Esophagus (tissue), 2 donors: Measurements from ENCODE around the gene WFDC8. TPM values are rescaled to one million over a fixed set of nuclear protein-coding genes. Genes with fewer than 3 reads are reported as not detected.

Experiments used
- H3K27ac ChIP-seq, 2 donors: one replicate each; pipeline ENCODE4 v1.5.1; 2013; ENCODE audit warnings: low read depth in 2 of 2, mild to moderate bottlenecking in 2 of 2, inconsistent platforms in 1 of 2, low read length in 1 of 2, moderate library complexity in 1 of 2
- H3K27me3 ChIP-seq, 2 donors: one replicate each; pipeline ENCODE4 v1.6.1; 2013; ENCODE audit warnings: low read length in 2 of 2, control low read depth in 1 of 2, mild to moderate bottlenecking in 1 of 2; ENCODE audit not compliant: insufficient read depth in 2 of 2, control insufficient read depth in 1 of 2
- H3K36me3 ChIP-seq, 2 donors: one replicate each; pipeline ENCODE4 v1.6.1; 2013; ENCODE audit warnings: low read length in 1 of 2; ENCODE audit not compliant: control insufficient read depth in 2 of 2, insufficient read depth in 2 of 2
- H3K4me1 ChIP-seq, 2 donors: one replicate each; pipeline ENCODE4 v1.6.1; 2013; ENCODE audit warnings: low read length in 1 of 2; ENCODE audit not compliant: control insufficient read depth in 2 of 2, insufficient read depth in 2 of 2
- H3K4me3 ChIP-seq, 2 donors: one replicate each; pipeline ENCODE4 v1.5.1; 2013; ENCODE audit warnings: low read length in 2 of 2, mild to moderate bottlenecking in 2 of 2, low read depth in 1 of 2, moderate library complexity in 1 of 2
- H3K9me3 ChIP-seq, 2 donors: one replicate each; pipeline ENCODE4 v1.6.1; 2013; ENCODE audit warnings: mild to moderate bottlenecking in 2 of 2, low read depth in 1 of 2, low read length in 1 of 2, moderate library complexity in 1 of 2; ENCODE audit not compliant: control insufficient read depth in 2 of 2, insufficient read depth in 1 of 2
- WGBS, 2 donors: extraction: QIAGEN DNeasy Blood & Tissue Kit; methylation state at CpG; one replicate each; pipeline ENCODE4 v1.1.7; 2013; 5-methylcytosine and 5-hydroxymethylcytosine counted together
- polyA plus RNA-seq, 2 donors: library from polyadenylated mRNA; stranded (reverse); fragments of 200-250 nt; gene quantifications; one replicate each; pipeline ENCODE4 v1.2.3, GENCODE V29; 2013
- donor health status: healthy with polysubstance abuse.
- donor health status: Bipolar disorder and iron deficiency.

The WFDC8 gene
- polyA plus RNA-seq, 2 donors: not detected

DNA sequence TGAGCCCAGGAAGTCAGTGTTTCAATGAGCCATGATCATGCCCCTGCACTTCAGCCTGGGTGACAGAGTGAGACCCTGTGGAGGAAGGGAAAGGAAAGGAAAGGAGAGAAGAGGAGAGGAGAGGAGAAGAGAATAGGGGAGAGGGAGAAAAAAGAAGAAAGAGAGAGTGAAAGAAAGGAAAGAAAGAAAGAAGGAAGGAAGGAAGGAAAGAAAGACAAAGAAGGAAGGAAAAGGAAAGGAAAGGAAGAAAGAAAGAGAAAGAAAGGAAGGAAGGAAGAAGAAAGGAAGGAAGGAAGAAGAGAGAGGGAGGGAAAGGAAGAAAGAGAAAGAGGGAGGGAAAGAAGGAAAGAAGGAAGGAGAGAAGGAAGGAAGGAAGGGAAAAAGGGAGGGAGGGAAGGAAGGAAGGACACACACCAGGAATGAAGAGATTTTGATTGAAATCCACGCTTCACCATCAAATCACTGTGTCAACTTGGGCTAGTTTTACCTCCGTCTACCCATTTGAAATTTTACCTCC, 14.3 kb downstream of the WFDC8 start:
- 77 to 81% methylated on average over 2 of the region's 2 CpGs for WGBS, 2 donors

DNA sequence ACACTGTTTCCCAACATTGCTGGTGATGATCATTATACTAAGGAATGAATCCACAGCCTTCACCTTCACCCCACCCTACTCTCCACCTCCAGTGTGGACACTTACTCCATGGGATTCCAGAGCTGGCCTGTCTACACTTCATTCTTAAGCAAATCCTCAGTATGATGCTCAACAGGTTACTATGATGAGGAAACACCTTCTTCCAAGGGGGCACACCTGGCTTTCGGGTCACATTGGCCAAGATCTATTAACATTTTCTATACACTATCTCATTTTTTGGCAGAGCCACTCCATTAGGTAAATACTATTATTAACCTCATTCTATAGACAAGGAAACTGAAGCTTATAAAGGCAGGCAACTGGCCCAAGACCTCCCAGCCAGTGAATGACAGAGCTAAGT, 23.9 kb downstream of the WFDC8 start:
- H3K27me3 ChIP-seq: peaks cover 0 to 12% of the 10 kb centered on the region in 2 donors
- 69 to 80% methylated on average over 1 of the region's 1 CpG for WGBS, 2 donors
- no peaks in the 10 kb centered on the region for H3K4me1 ChIP-seq

More for the DNA sequence above, 14.3 kb downstream of the WFDC8 start:
- Histone ChIP-seq H3K27ac (no peak overlapping the region), H3K4me3 (no peak overlapping the region), H3K9me3 (peaks cover 0 to 3% of the 10 kb centered on the region in 2 donors), H3K27me3 (peaks cover 0 to 11% of the 10 kb centered on the region in 2 donors), H3K36me3 (no peaks in the 10 kb centered on the region), H3K4me1 (no peaks in the 10 kb centered on the region)

DNA sequence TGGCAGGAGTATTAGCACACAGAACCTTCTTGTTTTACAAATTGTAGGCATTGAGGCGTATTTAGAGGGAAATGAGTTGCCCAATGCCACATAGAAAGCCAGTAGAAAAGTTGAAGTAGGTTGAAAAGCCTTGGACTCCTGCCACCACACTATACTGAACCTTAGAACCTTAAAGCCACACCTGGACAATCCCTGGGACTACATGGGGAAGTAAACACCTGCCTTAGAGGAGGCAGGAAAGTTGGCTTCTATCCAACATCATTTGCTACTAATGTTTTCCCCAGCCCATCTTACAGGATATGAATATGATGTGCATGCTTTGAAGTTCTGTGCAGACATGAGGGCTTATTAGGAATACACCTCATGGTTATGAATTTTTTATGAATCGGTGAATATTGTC, 26.6 kb downstream of the WFDC8 start:
- Histone ChIP-seq H3K4me3 (no peak overlapping the region), H3K36me3 (no peaks in the 10 kb centered on the region), H3K4me1 (no peaks in the 10 kb centered on the region), H3K9me3 (no peaks in the 10 kb centered on the region), H3K27me3 (peaks cover 0 to 9% of the 10 kb centered on the region in 2 donors), H3K27ac (no peak overlapping the region)
- 68 to 83% methylated on average over 2 of the region's 2 CpGs for WGBS, 2 donors

More for the DNA sequence above, 23.9 kb downstream of the WFDC8 start:
- Histone ChIP-seq H3K9me3 (no peaks in the 10 kb centered on the region), H3K4me3 (no peak overlapping the region), H3K36me3 (no peaks in the 10 kb centered on the region), H3K27ac (no peak overlapping the region)

DNA sequence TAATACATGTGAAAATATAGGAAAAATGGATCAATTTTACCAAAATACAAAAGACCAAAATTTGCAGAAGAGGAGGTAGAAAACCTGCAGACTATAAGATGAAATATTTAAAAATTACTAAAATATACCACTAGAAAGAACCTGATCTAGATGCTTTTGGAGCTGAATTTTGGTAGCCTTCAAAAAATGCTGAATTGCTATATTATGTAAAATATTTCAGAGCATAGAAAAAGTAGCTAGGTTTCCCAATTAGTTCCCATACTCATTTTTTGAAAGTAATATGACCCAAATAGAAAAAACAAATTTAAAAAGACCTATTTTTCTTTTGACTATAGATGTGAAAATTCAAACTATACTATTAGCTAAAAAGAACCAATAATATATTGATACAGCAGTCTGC, 28.3 kb downstream of the WFDC8 start:
- Histone ChIP-seq H3K4me1 (no peaks in the 10 kb centered on the region), H3K4me3 (no peak overlapping the region), H3K9me3 (no peaks in the 10 kb centered on the region), H3K36me3 (no peaks in the 10 kb centered on the region), H3K27me3 (peaks cover 0 to 14% of the 10 kb centered on the region in 2 donors), H3K27ac (no peak overlapping the region)

DNA sequence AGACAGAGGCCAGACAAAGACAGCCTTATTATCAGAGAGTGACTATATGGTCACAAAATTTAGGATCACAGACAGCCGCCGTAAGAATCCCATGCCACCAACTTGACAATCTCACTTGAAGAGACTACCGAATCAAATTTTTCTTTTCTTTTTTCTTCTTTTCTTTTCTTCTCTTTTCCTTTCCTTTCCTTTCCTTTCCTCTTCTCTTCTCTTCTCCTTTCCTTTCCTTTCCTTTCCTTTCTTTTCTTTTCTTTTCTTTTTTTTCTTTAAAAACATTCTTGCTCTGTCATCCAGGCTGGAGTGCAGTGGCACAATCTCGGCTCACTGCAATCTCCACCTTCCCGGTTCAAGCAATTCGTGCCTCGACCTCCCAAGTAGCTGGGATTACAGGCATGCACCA, 30.7 kb downstream of the WFDC8 start:
- no peak overlapping the region for H3K27ac ChIP-seq
- H3K4me3 ChIP-seq: no peak overlapping the region
- WGBS, 2 donors: 83 to 89% methylated on average over 7 of the region's 7 CpGs
- H3K4me1 ChIP-seq: no peaks in the 10 kb centered on the region
- no peaks in the 10 kb centered on the region for H3K36me3 ChIP-seq
- peaks cover 4 to 14% of the 10 kb centered on the region in 2 donors for H3K27me3 ChIP-seq
- H3K9me3 ChIP-seq: no peaks in the 10 kb centered on the region

DNA sequence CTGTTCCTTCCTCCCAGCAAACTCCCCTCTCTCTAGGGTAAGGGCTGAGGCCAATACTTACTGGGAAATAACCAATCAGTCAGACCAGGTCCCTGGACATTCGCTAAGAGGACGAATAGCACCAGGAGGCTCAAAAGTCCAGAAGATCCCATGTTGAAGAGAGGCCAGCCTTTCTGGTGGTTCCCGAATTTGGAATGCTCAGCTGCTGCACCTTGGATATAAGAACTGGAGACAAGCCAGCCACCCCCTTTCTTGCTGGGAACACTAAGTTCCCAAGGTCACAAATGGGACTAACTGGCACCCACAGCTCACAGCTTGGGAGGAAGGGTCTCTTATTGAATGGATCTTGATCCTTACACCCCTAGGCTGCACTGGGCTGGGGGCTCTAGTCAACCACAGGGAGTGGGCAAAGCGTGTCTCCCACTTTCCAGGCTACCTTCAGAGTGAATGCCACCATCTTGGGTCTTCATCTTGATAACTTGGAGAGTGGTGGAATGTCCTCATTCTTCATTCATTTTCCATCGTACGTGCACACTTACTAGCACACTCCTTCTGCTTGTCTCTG, 31.8 kb downstream of the WFDC8 start, which contains the start of gene EPPIN:
EPPIN (minus strand) TSS at position 196 of the 565 bp plus-strand sequence; CDS start at position 152, 44 bp downstream.
- 79 to 81% methylated on average over 6 of the region's 6 CpGs for WGBS, 2 donors
- no peak within 1 kb of the TSS for H3K4me3 ChIP-seq

DNA sequence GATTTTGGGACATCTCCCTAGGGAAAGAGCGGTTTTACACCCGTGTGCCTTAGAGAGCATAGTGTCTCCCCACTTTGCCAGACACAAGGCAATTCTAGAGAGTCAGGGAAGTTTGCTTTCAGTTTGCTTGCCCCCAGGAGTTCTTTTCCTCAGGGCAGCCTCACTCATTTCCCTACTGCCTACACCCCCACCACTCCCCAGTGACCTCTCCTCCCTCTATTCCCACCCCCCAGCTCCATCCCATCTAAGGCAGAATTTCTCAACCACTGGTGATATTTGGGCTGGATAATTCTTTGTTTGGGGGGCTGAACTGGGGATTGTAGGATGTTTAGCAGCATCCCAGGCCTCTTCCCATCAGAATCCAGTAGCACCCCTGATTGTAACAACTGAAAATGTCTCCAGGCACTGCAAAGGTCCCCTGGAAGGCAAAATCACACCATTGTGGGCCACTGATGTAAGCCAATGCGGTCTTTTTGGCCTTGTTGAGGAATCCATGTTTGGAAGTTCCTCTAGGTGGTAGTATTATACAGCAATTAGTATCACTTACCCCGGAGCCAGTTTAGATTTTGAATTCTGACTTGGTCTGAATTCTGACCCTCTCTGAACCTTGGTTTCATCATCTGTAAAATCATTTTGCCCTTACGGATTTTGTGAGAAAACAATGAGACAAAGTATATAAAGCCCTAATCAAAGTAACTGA, 33.2 kb downstream of the WFDC8 start:
- no peak overlapping the region for H3K27ac ChIP-seq
- WGBS, 2 donors: 28 to 29% methylated on average over 5 of the region's 5 CpGs
- no peaks in the 10 kb centered on the region for H3K36me3 ChIP-seq
- no peaks in the 10 kb centered on the region for H3K9me3 ChIP-seq
- no peaks in the 10 kb centered on the region for H3K4me1 ChIP-seq
- H3K4me3 ChIP-seq: no peak overlapping the region
- peaks cover 4 to 18% of the 10 kb centered on the region in 2 donors for H3K27me3 ChIP-seq

More for the DNA sequence above, 31.8 kb downstream of the WFDC8 start, which contains the start of gene EPPIN:
- H3K27ac ChIP-seq: no peak within 1 kb of the TSS
- peaks cover 4 to 14% of the 10 kb centered on the region in 2 donors for H3K27me3 ChIP-seq
- no peaks in the 10 kb centered on the region for H3K36me3 ChIP-seq
- no peaks in the 10 kb centered on the region for H3K4me1 ChIP-seq
- no peaks in the 10 kb centered on the region for H3K9me3 ChIP-seq

DNA sequence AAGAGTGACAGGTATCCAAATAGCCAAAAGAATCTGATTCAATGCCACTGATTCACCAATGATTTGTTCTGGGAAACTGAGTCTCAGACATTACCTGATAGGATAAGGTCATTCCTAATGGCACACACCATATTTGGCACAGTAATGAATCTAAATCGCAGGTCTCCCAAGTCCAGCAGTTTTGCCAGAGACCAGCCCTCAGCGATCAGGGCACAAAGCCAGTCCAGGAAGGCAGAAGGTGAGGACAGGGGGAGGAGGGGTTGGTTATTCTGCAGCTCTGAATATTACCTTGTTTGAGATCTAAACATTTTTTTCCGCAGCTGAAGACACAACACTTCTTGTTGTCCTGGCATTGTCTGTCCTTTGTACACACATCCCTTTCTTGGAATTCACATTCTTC, 33.7 kb downstream of the WFDC8 start:
- WGBS, 2 donors: 71 to 74% methylated on average over 3 of the region's 3 CpGs
- H3K9me3 ChIP-seq: no peaks in the 10 kb centered on the region
- H3K36me3 ChIP-seq: no peaks in the 10 kb centered on the region
- H3K27me3 ChIP-seq: peaks cover 4 to 19% of the 10 kb centered on the region in 2 donors
- no peaks in the 10 kb centered on the region for H3K4me1 ChIP-seq
- no peak overlapping the region for H3K27ac ChIP-seq
- H3K4me3 ChIP-seq: no peak overlapping the region

DNA sequence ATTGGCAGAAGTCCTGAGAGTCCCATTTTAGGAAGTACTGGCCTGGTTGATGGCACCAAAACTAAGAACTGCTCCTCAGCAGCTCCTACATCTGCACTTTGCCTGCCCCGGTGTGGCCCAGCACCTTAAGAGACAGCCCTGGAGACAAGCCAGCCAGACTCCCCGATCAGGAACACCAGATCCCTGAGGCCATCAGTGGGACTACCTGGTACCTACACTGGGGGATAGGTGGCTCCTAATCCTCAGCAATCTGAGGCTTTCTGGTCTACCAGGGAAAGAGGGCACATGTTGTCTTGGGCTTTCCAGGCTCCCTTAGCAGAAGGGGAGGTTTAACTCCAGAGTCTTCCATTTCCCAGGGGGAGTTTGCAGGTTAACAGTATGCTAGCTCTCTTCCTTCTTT, 39.7 kb downstream of the WFDC8 start, which contains the start of gene WFDC6:
WFDC6 (minus strand) TSS at position 101 of the 400 bp plus-strand sequence; CDS start at position 26, 75 bp downstream.
- H3K27ac ChIP-seq: no peak within 1 kb of the TSS
- no peak within 1 kb of the TSS for H3K4me3 ChIP-seq
- peaks cover 7 to 37% of the 10 kb centered on the region in 2 donors for H3K27me3 ChIP-seq
- 47 to 63% methylated on average over 2 of the region's 2 CpGs for WGBS, 2 donors
- no peaks in the 10 kb centered on the region for H3K36me3 ChIP-seq
- H3K9me3 ChIP-seq: no peaks in the 10 kb centered on the region
- peaks cover 3% of the 10 kb centered on the region in 2 donors for H3K4me1 ChIP-seq
